ENCODE data around the gene BAIAP2L1.

DNA sequence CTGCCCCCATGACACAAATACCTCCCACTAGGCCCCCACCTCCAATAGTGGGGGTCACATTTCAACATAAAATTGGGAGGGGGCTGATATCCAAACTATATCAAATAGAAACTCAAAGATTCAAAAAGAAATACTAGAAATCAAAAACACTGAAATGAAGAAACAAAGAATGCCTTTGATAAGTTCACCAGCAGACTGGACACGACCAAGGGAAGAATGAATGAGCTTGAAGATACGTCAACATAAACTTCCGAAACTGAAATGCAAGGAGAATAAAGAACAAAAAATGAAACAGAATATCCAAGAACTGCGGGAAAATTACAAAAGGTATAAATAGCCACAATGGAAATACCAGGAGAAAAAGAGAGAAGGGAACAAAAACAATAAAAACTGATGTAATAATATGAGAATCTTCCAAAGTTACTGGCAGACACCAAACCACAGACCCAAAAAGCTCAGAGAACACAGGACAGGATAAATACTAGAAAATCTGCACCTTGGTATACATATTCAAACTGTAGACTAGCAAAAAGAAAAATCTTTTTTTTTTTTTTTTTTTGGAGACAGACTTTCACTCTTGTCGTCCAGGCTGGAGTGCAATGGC is 69.9 kb downstream of the BAIAP2L1 start:
- TF ChIP-seq, protein P1, sequence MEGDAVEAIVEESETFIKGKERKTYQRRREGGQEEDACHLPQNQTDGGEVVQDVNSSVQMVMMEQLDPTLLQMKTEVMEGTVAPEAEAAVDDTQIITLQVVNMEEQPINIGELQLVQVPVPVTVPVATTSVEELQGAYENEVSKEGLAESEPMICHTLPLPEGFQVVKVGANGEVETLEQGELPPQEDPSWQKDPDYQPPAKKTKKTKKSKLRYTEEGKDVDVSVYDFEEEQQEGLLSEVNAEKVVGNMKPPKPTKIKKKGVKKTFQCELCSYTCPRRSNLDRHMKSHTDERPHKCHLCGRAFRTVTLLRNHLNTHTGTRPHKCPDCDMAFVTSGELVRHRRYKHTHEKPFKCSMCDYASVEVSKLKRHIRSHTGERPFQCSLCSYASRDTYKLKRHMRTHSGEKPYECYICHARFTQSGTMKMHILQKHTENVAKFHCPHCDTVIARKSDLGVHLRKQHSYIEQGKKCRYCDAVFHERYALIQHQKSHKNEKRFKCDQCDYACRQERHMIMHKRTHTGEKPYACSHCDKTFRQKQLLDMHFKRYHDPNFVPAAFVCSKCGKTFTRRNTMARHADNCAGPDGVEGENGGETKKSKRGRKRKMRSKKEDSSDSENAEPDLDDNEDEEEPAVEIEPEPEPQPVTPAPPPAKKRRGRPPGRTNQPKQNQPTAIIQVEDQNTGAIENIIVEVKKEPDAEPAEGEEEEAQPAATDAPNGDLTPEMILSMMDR (IDR thresholded peaks at IDR 0.05; ENCODE audit: low read length): no peak
- no peak for TF ChIP-seq EZH2 (optimal IDR thresholded peaks at IDR 0.05; ENCODE audit: low read depth, low read length)
- no peak for TF ChIP-seq EZH2phosphoT487 (IDR thresholded peaks at IDR 0.05; ENCODE audit: low read length)
